Immature natural killer cell (primary cell): ENCODE data around the gene HNRNPCL1. TPM values are rescaled to one million over a fixed set of nuclear protein-coding genes. Genes with fewer than 3 reads are reported as not detected.

Experiments
- DNase-seq, 3 donors: peaks; one replicate each; pipeline ENCODE4 v3.0.0; 2022; ENCODE audit warnings: mixed read lengths in 1 of 3
- H3K27ac Mint-ChIP-seq, 6 donors: one replicate each; pipeline ENCODE4 v1.8.0; 2020; ENCODE audit warnings: mixed read lengths in 6 of 6, mild to moderate bottlenecking in 5 of 6, inconsistent platforms in 4 of 6, moderate library complexity in 3 of 6
- H3K27me3 Mint-ChIP-seq, 3 donors: one replicate each; pipeline ENCODE4 v1.8.0; 2020 to 2021; ENCODE audit warnings: low read depth in 3 of 3, mild to moderate bottlenecking in 3 of 3, mixed read lengths in 3 of 3, moderate library complexity in 3 of 3, inconsistent platforms in 1 of 3
- H3K36me3 Mint-ChIP-seq, 3 donors: one replicate each; pipeline ENCODE4 v1.8.0; 2020; ENCODE audit warnings: mixed read lengths in 3 of 3, inconsistent platforms in 2 of 3, mild to moderate bottlenecking in 2 of 3
- H3K4me1 Mint-ChIP-seq, 2 donors: one replicate each; pipeline ENCODE4 v1.8.0; 2020; ENCODE audit warnings: inconsistent platforms in 2 of 2, mild to moderate bottlenecking in 2 of 2, mixed read lengths in 2 of 2, moderate library complexity in 1 of 2
- H3K4me3 Mint-ChIP-seq, 5 donors: one replicate each; pipeline ENCODE4 v1.8.0; 2020; ENCODE audit warnings: mild to moderate bottlenecking in 5 of 5, mixed read lengths in 5 of 5, inconsistent platforms in 3 of 5, moderate library complexity in 3 of 5
- H3K9me3 Mint-ChIP-seq, 6 donors: one replicate each; pipeline ENCODE4 v1.8.0; 2020; ENCODE audit warnings: mild to moderate bottlenecking in 6 of 6, mixed read lengths in 6 of 6, inconsistent platforms in 4 of 6, moderate library complexity in 3 of 6
- polyA plus RNA-seq, 3 donors: library from polyadenylated mRNA; unstranded; fragments of 300-500 nt; fragmentation: Illumina TruSeq; gene quantifications; one replicate each; pipeline ENCODE4 v1.2.3, GENCODE V29; 2021

HNRNPCL1 gene
- polyA plus RNA-seq, 3 donors from 2014 or later = not detected

DNA sequence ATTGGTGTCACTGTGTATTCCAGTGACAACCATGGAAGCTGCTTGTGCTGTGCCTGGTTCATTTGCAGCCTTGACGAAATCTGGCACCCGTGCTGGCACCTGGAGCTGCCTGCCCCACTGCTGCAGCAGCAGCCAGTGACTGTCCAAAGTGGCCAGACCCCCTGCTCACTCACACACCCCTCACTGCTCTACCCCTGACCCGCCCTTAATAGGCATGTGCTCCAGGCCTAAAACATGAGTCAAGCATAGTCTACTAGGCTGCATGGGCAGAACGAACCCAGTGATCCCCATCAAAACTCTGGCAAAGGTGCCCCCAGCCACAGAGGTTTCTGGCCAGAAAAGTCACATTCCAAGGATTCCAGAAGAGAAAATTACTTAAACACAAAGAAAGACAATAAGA, 49.6 kb downstream of the HNRNPCL1 start:
- no peaks in the 10 kb centered on the region for H3K4me1 Mint-ChIP-seq
- peaks cover 0 to 2% (median 0%) of the 10 kb centered on the region in 6 donors for H3K9me3 Mint-ChIP-seq
- H3K4me3 Mint-ChIP-seq = no peak overlapping the region
- no peak overlapping the region for H3K27ac Mint-ChIP-seq
- DNase-seq = no peak
- peaks cover 2 to 4% (median 3%) of the 10 kb centered on the region in 3 donors for H3K27me3 Mint-ChIP-seq
- H3K36me3 Mint-ChIP-seq = no peaks in the 10 kb centered on the region

Other genes with a start within 250 kb of the HNRNPCL1 start
- gene DHRS3, start 230.5 kb downstream of the HNRNPCL1 start, polyA plus RNA-seq = 100 to 1,000 TPM in 1 of 3 donors, 10 to 100 TPM in 2; 70.3 to 116 (median 74.3) TPM
- not detected for gene AADACL4, start 204.6 kb downstream of the HNRNPCL1 start, polyA plus RNA-seq
- not detected for gene AADACL3, start 132.6 kb downstream of the HNRNPCL1 start, polyA plus RNA-seq
- not detected for gene CFAP107, start 102.5 kb downstream of the HNRNPCL1 start, polyA plus RNA-seq
- not detected for gene PRAMEF12, start 75.0 kb downstream of the HNRNPCL1 start, polyA plus RNA-seq
- gene PRAMEF1, start 57.3 kb downstream of the HNRNPCL1 start, polyA plus RNA-seq = not detected
- gene PRAMEF11, start 17.3 kb downstream of the HNRNPCL1 start, polyA plus RNA-seq = not detected
- not detected for gene PRAMEF2, start 8.4 kb upstream of the HNRNPCL1 start, polyA plus RNA-seq
- gene PRAMEF4, start 37.5 kb upstream of the HNRNPCL1 start, polyA plus RNA-seq = not detected
- not detected for gene PRAMEF10, start 49.5 kb upstream of the HNRNPCL1 start, polyA plus RNA-seq
- not detected for gene PRAMEF7, start 67.9 kb upstream of the HNRNPCL1 start, polyA plus RNA-seq
- gene PRAMEF6, start 98.9 kb upstream of the HNRNPCL1 start, polyA plus RNA-seq = not detected
- not detected for gene PRAMEF27, start 207.9 kb upstream of the HNRNPCL1 start, polyA plus RNA-seq
- not detected for gene HNRNPCL3, start 212.0 kb upstream of the HNRNPCL1 start, polyA plus RNA-seq
- gene PRAMEF25, start 222.1 kb upstream of the HNRNPCL1 start, polyA plus RNA-seq = not detected